IMR-90 (cell line): ENCODE data around the gene MRPS9. TPM values are rescaled to one million over a fixed set of nuclear protein-coding genes. Genes with fewer than 3 reads are reported as not detected.

Experiments
- ATAC-seq: fragments of 200-7000 bp; cut with Tn5 transposase; 2 replicates; pipeline ENCODE4 v1.9.1; 2020; ENCODE audit warnings: low read depth, mild to moderate bottlenecking, moderate library complexity
- BruUV-seq: library from RNA; stranded (reverse); fragments of 400-500 nt; replicated peaks from 2 replicates; lab custom pipeline; 2021; lab: Mats Ljungman, UMichigan
- CTCF ChIA-PET: fragments of 300-600 bp; formaldehyde crosslinking; extraction: SDS; loops from one replicate; lab custom pipeline; 2021; ENCODE audit warnings: antibody characterized with exemption; lab: Yijun Ruan, JAX
- POLR2A ChIA-PET: fragments of 300-600 bp; sonication (Branson Sonifier 250); formaldehyde crosslinking; loops from one replicate; lab custom pipeline; 2022; ENCODE audit warnings: antibody characterized with exemption; ENCODE audit not compliant: unreplicated experiment; lab: Charles Lee
- DNase-seq: peaks from one replicate; pipeline ENCODE4 v3.0.0; 2013
- H2AFZ ChIP-seq: replicated peaks from 2 replicates; pipeline ENCODE3; 2013; ENCODE audit warnings: low read length, mild to moderate bottlenecking; ENCODE audit not compliant: poor library complexity
- H2AK5ac ChIP-seq: 2 replicates; pipeline ENCODE4 v1.6.1; 2013; ENCODE audit warnings: low read depth, low read length, inconsistent platforms
- H2AK9ac ChIP-seq: replicated peaks from 2 replicates; pipeline ENCODE3; 2013; ENCODE audit warnings: mild to moderate bottlenecking, low read depth, low read length, moderate library complexity; ENCODE audit not compliant: poor library complexity
- H2BK120ac ChIP-seq: 2 replicates; pipeline ENCODE4 v1.6.1; 2013; ENCODE audit warnings: low read depth, low read length, inconsistent platforms
- H2BK15ac ChIP-seq: 3 replicates; pipeline ENCODE4 v1.6.1; 2013; ENCODE audit warnings: low read depth, low read length, inconsistent platforms
- H2BK20ac ChIP-seq: 2 replicates; pipeline ENCODE4 v1.6.1; 2013; ENCODE audit warnings: low read depth, mild to moderate bottlenecking, inconsistent platforms, low read length, moderate library complexity
- H2BK5ac ChIP-seq: 2 replicates; pipeline ENCODE4 v1.6.1; 2013; ENCODE audit warnings: mild to moderate bottlenecking, low read depth, low read length, inconsistent platforms; ENCODE audit not compliant: poor library complexity, severe bottlenecking
- H3K14ac ChIP-seq: replicated peaks from 2 replicates; pipeline ENCODE4 v1.6.1; 2013; ENCODE audit warnings: low read depth, low read length, inconsistent platforms
- H3K18ac ChIP-seq: 2 replicates; pipeline ENCODE4 v1.6.1; 2013; ENCODE audit warnings: low read depth, low read length, control low read depth
- H3K23ac ChIP-seq: 2 replicates; pipeline ENCODE4 v1.6.1; 2013; ENCODE audit warnings: low read depth, low read length, inconsistent platforms
- H3K27ac ChIP-seq: 2 replicates; pipeline ENCODE4 v1.5.1; 2013; ENCODE audit warnings: mild to moderate bottlenecking, control low read depth, low read length; ENCODE audit not compliant: insufficient read depth
- H3K27me3 ChIP-seq: 2 replicates; pipeline ENCODE4 v1.6.1; 2013; ENCODE audit warnings: low read length; ENCODE audit not compliant: control insufficient read depth, insufficient read depth
- H3K36me3 ChIP-seq: 2 replicates; pipeline ENCODE4 v1.6.1; 2013; ENCODE audit warnings: low read length, mixed read lengths; ENCODE audit not compliant: control insufficient read depth, insufficient read depth
- H3K4ac ChIP-seq: 2 replicates; pipeline ENCODE4 v1.6.1; 2013; ENCODE audit warnings: low read depth, low read length, inconsistent platforms
- H3K4me1 ChIP-seq: 2 replicates; pipeline ENCODE4 v1.6.1; 2013; ENCODE audit warnings: low read length, mixed read lengths; ENCODE audit not compliant: control insufficient read depth, insufficient read depth
- H3K4me2 ChIP-seq: 2 replicates; pipeline ENCODE4 v1.6.1; 2013; ENCODE audit warnings: low read depth, mild to moderate bottlenecking, control low read depth, low read length, moderate library complexity
- H3K4me3 ChIP-seq: 2 replicates; pipeline ENCODE4 v1.5.1; 2013; ENCODE audit warnings: low read depth, mild to moderate bottlenecking, control low read depth, low read length, moderate library complexity; ENCODE audit not compliant: insufficient read depth
- H3K56ac ChIP-seq: 2 replicates; pipeline ENCODE4 v1.6.1; 2013; ENCODE audit warnings: low read length, inconsistent platforms; ENCODE audit not compliant: insufficient read depth; ENCODE audit errors: extremely low read depth
- H3K79me1 ChIP-seq, 2 experiments: 2 replicates each; pipeline ENCODE4 v1.6.1; 2013; ENCODE audit warnings: low read length in 2 of 2, inconsistent platforms in 1 of 2, low read depth in 1 of 2
- H3K9ac ChIP-seq: 2 replicates; pipeline ENCODE4 v1.6.1; 2013; ENCODE audit warnings: low read depth, low read length, control low read depth
- H3K9me1 ChIP-seq: 2 replicates; pipeline ENCODE4 v1.6.1; 2013; ENCODE audit warnings: low read length, inconsistent platforms; ENCODE audit not compliant: insufficient read depth
- H3K9me3 ChIP-seq: 2 replicates; pipeline ENCODE4 v1.6.1; 2013; ENCODE audit warnings: low read length; ENCODE audit not compliant: control insufficient read depth, insufficient read depth
- H4K20me1 ChIP-seq: 2 replicates; pipeline ENCODE4 v1.6.1; 2013; ENCODE audit warnings: low read length, inconsistent platforms; ENCODE audit not compliant: insufficient read depth
- H4K5ac ChIP-seq: 2 replicates; pipeline ENCODE4 v1.6.1; 2013; ENCODE audit warnings: mild to moderate bottlenecking, low read depth, low read length, control low read depth
- H4K8ac ChIP-seq, 2 experiments: 2 replicates each; pipeline ENCODE4 v1.6.1; 2013; ENCODE audit warnings: low read depth in 2 of 2, low read length in 2 of 2, control low read depth in 1 of 2, inconsistent platforms in 1 of 2
- H4K91ac ChIP-seq: 2 replicates; pipeline ENCODE4 v1.6.1; 2013; ENCODE audit warnings: low read depth, low read length, inconsistent platforms; ENCODE audit not compliant: insufficient read depth
- FOS ChIP-seq: fragments of 150-350 bp; IDR thresholded peaks from 2 replicates; pipeline ENCODE4 v1.6.1; 2016; ENCODE audit warnings: low read depth, low read length
- POLR2A ChIP-seq: IDR thresholded peaks from 2 replicates; pipeline ENCODE4 v1.6.1; 2012; ENCODE audit warnings: mild to moderate bottlenecking, low read depth, low read length
- RAD21 ChIP-seq: IDR thresholded peaks from 2 replicates; pipeline ENCODE4 v1.6.1; 2012; ENCODE audit warnings: low read length, improper control_type of control experiment
- RFX5 ChIP-seq: IDR thresholded peaks from 2 replicates; pipeline ENCODE4 v1.8.0; 2012; ENCODE audit warnings: low read depth, mild to moderate bottlenecking, low read length, moderate library complexity
- WGBS, 2 experiments: methylation state at CpG; one replicate each; pipeline versions ENCODE4 v1.1.5 to v1.1.7; 2013; ENCODE audit warnings: missing lambda C conversion rate in 2 of 2; ENCODE audit not compliant: insufficient read length in 1 of 2; ENCODE audit errors: extremely low coverage in 2 of 2; 5-methylcytosine and 5-hydroxymethylcytosine counted together
- dilution Hi-C: fragments of 300-500 bp; cut with HindIII; formaldehyde crosslinking; loops from one replicate; pipeline ENCODE4 v1.14.3; 2018; ENCODE audit warnings: low sequenced_read_pairs; ENCODE audit not compliant: unreplicated experiment
- in situ Hi-C: fragments of 300-500 bp; cut with MboI; formaldehyde crosslinking; loops from 3 replicates; pipeline ENCODE4 v1.14.3; 2019; ENCODE audit warnings: low sequenced_read_pairs, inconsistent platforms, mixed read lengths
- intact Hi-C: fragments of 100-400 bp; cut with micrococcal nuclease; formaldehyde crosslinking; loops from 2 replicates; pipeline ENCODE4 v1.10.0; 2022
- polyA plus RNA-seq, 3 experiments: library from polyadenylated mRNA; depleted of rRNA; stranded (reverse); fragments of >200 nt; gene quantifications; 2 replicates each; pipeline ENCODE4 v1.2.3, GENCODE V29; 2012; ENCODE audit warnings: low replicate concordance in 1 of 3
- total RNA-seq: library from RNA; depleted of rRNA; stranded (reverse); fragments of >200 nt; gene quantifications from 2 replicates; pipeline ENCODE4 v1.2.3, GENCODE V29; 2012

MRPS9 gene
- total and polyA plus RNA-seq, 2 of the 4 experiments (the other 2 are of a cell fraction): 20.6 to 27.7 TPM

DNA sequence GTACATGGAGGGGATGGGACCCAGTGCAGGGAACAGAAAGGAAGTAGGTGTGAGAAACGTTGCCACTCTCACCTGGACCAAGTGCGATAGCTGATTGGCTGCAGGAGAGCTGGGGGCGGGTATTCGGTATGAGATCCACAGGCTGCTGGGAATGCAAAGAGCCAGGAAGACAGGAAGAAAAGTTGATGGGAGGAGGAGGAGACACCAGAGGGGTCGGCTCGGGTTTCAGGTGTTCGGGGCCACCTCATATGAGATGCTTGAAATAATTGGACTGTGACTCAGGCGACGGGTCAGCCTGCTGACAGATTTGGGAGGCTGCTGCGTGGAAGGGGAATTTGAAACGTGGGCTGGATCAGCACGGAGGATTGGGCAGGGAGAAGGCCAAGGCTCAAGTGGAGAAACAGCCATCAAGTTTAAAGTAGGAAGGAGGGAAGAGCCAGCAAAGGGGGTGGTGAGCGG is 65.1 kb downstream of the MRPS9 start:
- Histone ChIP-seq H3K14ac (peak overlapping the region; percentile 55), H2AK9ac (peak overlapping the region; percentile 47), H3K27ac (no peak overlapping the region), H3K9ac (no peak overlapping the region), H3K79me1 (no peaks in the 10 kb centered on the region), H3K4me2 (no peak overlapping the region; the same call in 1 of the 2 replicates), H2BK15ac (peak overlapping the region; percentile 70; the same call in 1 of the 3 replicates), H2BK5ac (peak overlapping the region; percentile 8), H4K20me1 (no peaks in the 10 kb centered on the region), H3K4me1 (peaks cover 8% of the 10 kb centered on the region), H3K4ac (peak overlapping the region; percentile 72), H2BK120ac (peak overlapping the region; percentile 62), H4K91ac (peak overlapping the region; percentile 62), H3K56ac (peak overlapping the region; percentile 26; the same call in 1 of the 2 replicates), H3K36me3 (peaks cover 7% of the 10 kb centered on the region), H3K9me3 (no peaks in the 10 kb centered on the region), H3K9me1 (peaks cover 11% of the 10 kb centered on the region), H3K23ac (no peak overlapping the region), H4K5ac (no peak overlapping the region), H3K18ac (no peak overlapping the region), H3K4me3 (no peak overlapping the region), H3K27me3 (no peaks in the 10 kb centered on the region), H4K8ac (peak overlapping the region; percentile 69 to 72; a peak in 3 of 4 replicates), H2BK20ac (peak overlapping the region; percentile 77), H2AK5ac (peak overlapping the region; percentile 36), H2AFZ (peak overlapping the region; percentile 84)
- dilution Hi-C loops: no loop called here
- CTCF ChIA-PET: no interaction called here
- BruUV-seq: no TSS peak
- in situ Hi-C loops: no loop called here
- ATAC-seq (peak; percentile 88), DNase-seq (peak; percentile 88)
- TF ChIP-seq RAD21 (no peak), POLR2A (no peak), FOS (no peak; the same call in 1 of the 2 replicates), RFX5 (no peak)
- 28% methylated on average over 9 of the region's 13 CpGs; no CpG with 5 or more reads in 1 of the 2 experiments for WGBS, 2 experiments
- intact Hi-C loops: loop anchor here (5.0 kb wide), 1 partner anchor 66 kb away; the partner anchor contains the start of gene MRPS9
- POLR2A ChIA-PET: no interaction called here
